ENCODE data around the gene GPR162.

GPR162 gene

GRCh38 chr12:6807170-6807569 is 14.5 kb upstream of the GPR162 start:
- Histone ChIP-seq H2AK5ac (ENCODE audit: low read length, severe bottlenecking) (no peak overlapping the region), H3K4me3 (ENCODE audit: insufficient read depth in 1 of 2, low read depth in 1 of 2, low read length in 2 of 2) (no peak overlapping the region), H3K4me1 (ENCODE audit: control insufficient read depth, insufficient read depth, low read depth, low read length) (no peaks in the 10 kb centered on the region), H2BK15ac (ENCODE audit: low read depth, poor library complexity, severe bottlenecking) (no peak overlapping the region), H2BK120ac (ENCODE audit: low read depth, low read length) (no peak overlapping the region), H2BK5ac (ENCODE audit: low read depth, low read length, poor library complexity, severe bottlenecking) (no peak overlapping the region), H3K79me1 (replicated peaks; ENCODE audit: low read length, poor library complexity, severe bottlenecking) (no peaks in the 10 kb centered on the region), H3K14ac (ENCODE audit: low read length in 2 of 2) (no peak overlapping the region), H3K27me3 (ENCODE audit: control insufficient read depth in 1 of 2, insufficient read depth in 1 of 2, low read length in 2 of 2) (peaks cover 0 to 16% of the 10 kb centered on the region in 2 experiments), H3K18ac (ENCODE audit: low read depth in 1 of 2, low read length in 2 of 2) (no peak overlapping the region), H3K36me3 (ENCODE audit: control insufficient read depth in 1 of 2, insufficient read depth in 2 of 2, low read depth in 1 of 2, low read length in 2 of 2) (no peaks in the 10 kb centered on the region), H2AFZ (ENCODE audit: low read depth, low read length) (no peak overlapping the region), H4K8ac (ENCODE audit: low read length) (no peak overlapping the region), H3K9me3 (ENCODE audit: control insufficient read depth, low read length) (no peaks in the 10 kb centered on the region), H3K4ac (ENCODE audit: low read depth in 1 of 2, low read length in 2 of 2) (no peak overlapping the region), H2BK12ac (ENCODE audit: low read length in 2 of 2) (no peak overlapping the region), H4K91ac (ENCODE audit: low read length) (no peak overlapping the region), H3K4me2 (ENCODE audit: low read length, poor library complexity, severe bottlenecking) (no peak overlapping the region), H3K23ac (ENCODE audit: low read length in 2 of 2) (no peak overlapping the region), H3K27ac (ENCODE audit: low read length, poor library complexity, severe bottlenecking) (no peak overlapping the region), H3K9ac (ENCODE audit: low read length) (no peak overlapping the region)
- DNase-seq, result no peak
- 20% methylated on average over 1 of the region's 1 CpG for WGBS

DNA sequence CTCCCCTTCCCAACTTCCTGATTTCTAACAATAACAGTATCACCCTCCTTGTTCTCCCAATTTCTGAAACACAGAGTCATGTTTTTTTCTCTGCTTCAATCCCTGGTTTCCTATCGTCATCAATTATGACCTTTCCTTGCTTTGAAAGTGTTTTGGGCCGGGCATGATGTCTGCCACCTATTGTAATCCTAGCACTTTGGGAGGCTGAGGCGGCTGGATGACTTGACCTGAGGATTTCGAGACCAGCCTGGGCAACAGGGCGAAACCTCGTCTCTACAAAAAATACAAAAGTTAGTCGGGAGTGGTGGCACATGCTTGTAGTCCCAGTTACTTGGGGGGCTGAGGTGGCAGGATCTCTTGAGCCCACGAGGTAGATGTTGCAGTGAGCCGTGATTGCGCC is 12.6 kb upstream of the GPR162 start:
- peaks cover 4 to 28% of the 10 kb centered on the region in 2 experiments for H3K27me3 ChIP-seq (ENCODE audit: control insufficient read depth in 1 of 2, insufficient read depth in 1 of 2, low read length in 2 of 2)
- H3K4me3 ChIP-seq (ENCODE audit: insufficient read depth in 1 of 2, low read depth in 1 of 2, low read length in 2 of 2), result no peak overlapping the region
- no peak overlapping the region for H3K14ac ChIP-seq (ENCODE audit: low read length in 2 of 2)
- no peak overlapping the region for H2AK5ac ChIP-seq (ENCODE audit: low read length, severe bottlenecking)
- H3K4ac ChIP-seq (ENCODE audit: low read depth in 1 of 2, low read length in 2 of 2), result no peak overlapping the region
- H2BK15ac ChIP-seq (ENCODE audit: low read depth, poor library complexity, severe bottlenecking), result no peak overlapping the region
- H4K8ac ChIP-seq (ENCODE audit: low read length), result no peak overlapping the region
- H3K79me1 ChIP-seq (replicated peaks; ENCODE audit: low read length, poor library complexity, severe bottlenecking), result no peaks in the 10 kb centered on the region
- no peak overlapping the region for H2AFZ ChIP-seq (ENCODE audit: low read depth, low read length)
- no peak for DNase-seq
- H3K36me3 ChIP-seq (ENCODE audit: control insufficient read depth in 1 of 2, insufficient read depth in 2 of 2, low read depth in 1 of 2, low read length in 2 of 2), result no peaks in the 10 kb centered on the region
- WGBS, result 82% methylated on average over 10 of the region's 10 CpGs
- no peak overlapping the region for H2BK12ac ChIP-seq (ENCODE audit: low read length in 2 of 2)
- no peak overlapping the region for H4K91ac ChIP-seq (ENCODE audit: low read length)
- H2BK5ac ChIP-seq (ENCODE audit: low read depth, low read length, poor library complexity, severe bottlenecking), result no peak overlapping the region
- H3K9me3 ChIP-seq (ENCODE audit: control insufficient read depth, low read length), result no peaks in the 10 kb centered on the region
- no peak overlapping the region for H3K9ac ChIP-seq (ENCODE audit: low read length)
- H3K4me1 ChIP-seq (ENCODE audit: control insufficient read depth, insufficient read depth, low read depth, low read length), result no peaks in the 10 kb centered on the region
- no peak overlapping the region for H3K23ac ChIP-seq (ENCODE audit: low read length in 2 of 2)
- H3K27ac ChIP-seq (ENCODE audit: low read length, poor library complexity, severe bottlenecking), result no peak overlapping the region
- H2BK120ac ChIP-seq (ENCODE audit: low read depth, low read length), result no peak overlapping the region
- H3K18ac ChIP-seq (ENCODE audit: low read depth in 1 of 2, low read length in 2 of 2), result no peak overlapping the region
- no peak overlapping the region for H3K4me2 ChIP-seq (ENCODE audit: low read length, poor library complexity, severe bottlenecking)

DNA sequence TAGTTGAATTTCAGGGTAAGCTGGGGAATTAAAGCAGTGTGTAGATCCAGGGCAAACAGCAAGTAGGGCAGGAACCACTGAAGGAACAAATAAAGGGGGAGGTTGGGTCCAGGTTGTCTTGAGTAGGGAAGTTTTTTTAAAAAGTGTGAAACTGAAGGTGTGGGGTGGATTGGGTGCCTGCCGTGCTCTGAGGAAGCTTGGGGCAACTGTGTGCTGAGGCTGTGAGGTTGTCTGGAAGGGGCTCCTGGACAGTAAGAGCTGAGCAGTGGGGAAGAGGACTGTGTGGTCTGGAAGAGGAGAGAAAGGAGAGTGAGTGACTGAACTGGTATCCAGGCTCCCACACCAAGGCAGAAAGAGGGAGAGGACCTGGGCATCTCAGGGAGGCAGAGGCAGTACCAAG is 10.9 kb upstream of the GPR162 start:
- H3K79me1 ChIP-seq (replicated peaks; ENCODE audit: low read length, poor library complexity, severe bottlenecking), result no peaks in the 10 kb centered on the region
- DNase-seq, result no peak
- no peak overlapping the region for H2AK5ac ChIP-seq (ENCODE audit: low read length, severe bottlenecking)
- no peaks in the 10 kb centered on the region for H3K9me3 ChIP-seq (ENCODE audit: control insufficient read depth, low read length)
- H3K4me2 ChIP-seq (ENCODE audit: low read length, poor library complexity, severe bottlenecking), result no peak overlapping the region
- H2BK15ac ChIP-seq (ENCODE audit: low read depth, poor library complexity, severe bottlenecking), result no peak overlapping the region
- 81% methylated on average over 1 of the region's 1 CpG for WGBS
- no peak overlapping the region for H3K23ac ChIP-seq (ENCODE audit: low read length in 2 of 2)
- no peaks in the 10 kb centered on the region for H3K4me1 ChIP-seq (ENCODE audit: control insufficient read depth, insufficient read depth, low read depth, low read length)
- peaks cover 20 to 45% of the 10 kb centered on the region in 2 experiments for H3K27me3 ChIP-seq (ENCODE audit: control insufficient read depth in 1 of 2, insufficient read depth in 1 of 2, low read length in 2 of 2)
- no peak overlapping the region for H3K18ac ChIP-seq (ENCODE audit: low read depth in 1 of 2, low read length in 2 of 2)
- H3K4me3 ChIP-seq (ENCODE audit: insufficient read depth in 1 of 2, low read depth in 1 of 2, low read length in 2 of 2), result no peak overlapping the region
- no peak overlapping the region for H4K91ac ChIP-seq (ENCODE audit: low read length)
- H3K27ac ChIP-seq (ENCODE audit: low read length, poor library complexity, severe bottlenecking), result no peak overlapping the region
- no peak overlapping the region for H2BK12ac ChIP-seq (ENCODE audit: low read length in 2 of 2)
- H2AFZ ChIP-seq (ENCODE audit: low read depth, low read length), result no peak overlapping the region
- no peaks in the 10 kb centered on the region for H3K36me3 ChIP-seq (ENCODE audit: control insufficient read depth in 1 of 2, insufficient read depth in 2 of 2, low read depth in 1 of 2, low read length in 2 of 2)
- no peak overlapping the region for H4K8ac ChIP-seq (ENCODE audit: low read length)
- H3K14ac ChIP-seq (ENCODE audit: low read length in 2 of 2), result no peak overlapping the region
- H3K4ac ChIP-seq (ENCODE audit: low read depth in 1 of 2, low read length in 2 of 2), result no peak overlapping the region
- no peak overlapping the region for H2BK5ac ChIP-seq (ENCODE audit: low read depth, low read length, poor library complexity, severe bottlenecking)
- no peak overlapping the region for H3K9ac ChIP-seq (ENCODE audit: low read length)
- no peak overlapping the region for H2BK120ac ChIP-seq (ENCODE audit: low read depth, low read length)

GRCh38 chr12:6813363-6813762 is 8.3 kb upstream of the GPR162 start:
- Histone ChIP-seq H2BK15ac (ENCODE audit: low read depth, poor library complexity, severe bottlenecking) (no peak overlapping the region), H3K36me3 (ENCODE audit: control insufficient read depth in 1 of 2, insufficient read depth in 2 of 2, low read depth in 1 of 2, low read length in 2 of 2) (no peaks in the 10 kb centered on the region), H3K9ac (ENCODE audit: low read length) (no peak overlapping the region), H3K4me3 (ENCODE audit: insufficient read depth in 1 of 2, low read depth in 1 of 2, low read length in 2 of 2) (no peak overlapping the region), H3K4me2 (ENCODE audit: low read length, poor library complexity, severe bottlenecking) (no peak overlapping the region), H2AFZ (ENCODE audit: low read depth, low read length) (no peak overlapping the region), H3K27ac (ENCODE audit: low read length, poor library complexity, severe bottlenecking) (no peak overlapping the region), H3K14ac (ENCODE audit: low read length in 2 of 2) (no peak overlapping the region), H3K4ac (ENCODE audit: low read depth in 1 of 2, low read length in 2 of 2) (no peak overlapping the region), H3K27me3 (ENCODE audit: control insufficient read depth in 1 of 2, insufficient read depth in 1 of 2, low read length in 2 of 2) (peaks cover 26 to 59% of the 10 kb centered on the region in 2 experiments), H3K9me3 (ENCODE audit: control insufficient read depth, low read length) (no peaks in the 10 kb centered on the region), H4K91ac (ENCODE audit: low read length) (no peak overlapping the region), H2AK5ac (ENCODE audit: low read length, severe bottlenecking) (no peak overlapping the region), H2BK12ac (ENCODE audit: low read length in 2 of 2) (no peak overlapping the region), H2BK5ac (ENCODE audit: low read depth, low read length, poor library complexity, severe bottlenecking) (no peak overlapping the region), H2BK120ac (ENCODE audit: low read depth, low read length) (no peak overlapping the region), H3K18ac (ENCODE audit: low read depth in 1 of 2, low read length in 2 of 2) (no peak overlapping the region), H4K8ac (ENCODE audit: low read length) (no peak overlapping the region), H3K4me1 (ENCODE audit: control insufficient read depth, insufficient read depth, low read depth, low read length) (peaks cover 2% of the 10 kb centered on the region), H3K23ac (ENCODE audit: low read length in 2 of 2) (no peak overlapping the region), H3K79me1 (replicated peaks; ENCODE audit: low read length, poor library complexity, severe bottlenecking) (no peaks in the 10 kb centered on the region)
- DNase-seq, result no peak
- 100% methylated on average over 1 of the region's 4 CpGs for WGBS
